Ramos (cell line): Measurements from ENCODE around the gene SH3RF3.
"Not testable (repeated sequence)": the region's sequence is repeated elsewhere in the genome, so short reads cannot be mapped to it uniquely, and the experiment has no call there.

Source experiments
- in situ Hi-C: fragments of 300-500 bp; cut with MboI; formaldehyde crosslinking; loops from one replicate; pipeline ENCODE4 v1.14.3; 2022; ENCODE audit warnings: low sequenced_read_pairs; ENCODE audit not compliant: unreplicated experiment

The SH3RF3 gene

GRCh38 chr2:109117181-109117580 lies 11.8 kb upstream of the SH3RF3 start:
- in situ Hi-C loops, result not testable (repeated sequence)

DNA sequence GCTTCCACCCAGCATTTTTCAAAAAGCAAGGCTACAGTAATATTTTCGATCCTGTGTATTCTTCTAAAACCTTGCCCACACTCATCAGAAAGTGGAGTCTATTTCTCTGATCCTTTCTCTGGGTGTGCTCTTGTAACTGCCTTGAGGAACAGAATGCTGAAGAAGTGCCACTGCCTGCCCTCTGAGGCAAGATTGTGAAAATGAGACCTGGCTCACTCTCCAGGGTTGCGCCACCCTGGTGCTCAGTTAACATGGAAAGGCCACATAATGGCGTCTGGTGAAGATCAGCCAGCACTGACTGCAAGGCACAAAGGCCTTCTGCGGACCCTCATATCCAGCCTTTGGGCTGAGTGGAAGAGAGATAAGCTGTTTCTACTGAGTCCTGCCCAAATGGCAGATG lies 11.2 kb upstream of the SH3RF3 start:
- in situ Hi-C loops, result no loop called here

DNA sequence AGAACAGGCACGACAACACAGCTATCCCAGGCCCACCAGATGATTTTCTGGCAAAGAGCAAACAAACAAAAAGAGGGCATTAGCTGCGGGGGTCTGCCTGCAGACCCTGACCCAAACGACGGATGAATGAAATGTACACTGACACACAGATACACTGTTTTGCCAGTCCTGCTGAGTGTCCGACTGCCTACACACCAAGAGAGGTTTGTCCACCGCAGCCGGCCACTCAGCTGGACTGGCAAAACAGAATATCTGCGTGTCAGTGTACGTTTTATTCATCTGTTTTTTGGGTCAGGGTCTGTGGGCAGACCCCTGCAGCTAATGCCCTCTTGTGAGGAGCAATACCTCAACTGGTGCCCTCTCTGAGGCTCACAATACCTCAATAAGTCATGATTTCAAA lies 10.7 kb upstream of the SH3RF3 start:
- in situ Hi-C loops, result no loop called here

GRCh38 chr2:109120166-109120565 lies 8.8 kb upstream of the SH3RF3 start:
- in situ Hi-C loops, result no loop called here

- in situ Hi-C loops, result not testable (repeated sequence)
Observed at GRCh38 chr2:109120686-109121085, 8.3 kb upstream of the SH3RF3 start.

- in situ Hi-C loops, result no loop called here
Observed at GRCh38 chr2:109123586-109124201, 5.3 kb upstream of the SH3RF3 start.

GRCh38 chr2:109124982-109125592 lies 3.9 kb upstream of the SH3RF3 start:
- in situ Hi-C loops, result no loop called here

GRCh38 chr2:109125593-109126500 lies 3.2 kb upstream of the SH3RF3 start:
- in situ Hi-C loops, result no loop called here

GRCh38 chr2:109126501-109126860 lies 2.5 kb upstream of the SH3RF3 start:
- in situ Hi-C loops, result no loop called here

GRCh38 chr2:109127556-109127955 lies 1.4 kb upstream of the SH3RF3 start:
- in situ Hi-C loops, result no loop called here

GRCh38 chr2:109128048-109128615 lies 873 bp upstream of the SH3RF3 start:
- in situ Hi-C loops, result no loop called here

GRCh38 chr2:109129356-109129920 lies 433 bp downstream of the SH3RF3 start:
- in situ Hi-C loops, result no loop called here

- in situ Hi-C loops, result no loop called here
Observed at GRCh38 chr2:109129921-109130722, 1.1 kb downstream of the SH3RF3 start.

- in situ Hi-C loops, result no loop called here
Observed at GRCh38 chr2:109130723-109130995, 1.7 kb downstream of the SH3RF3 start.

- in situ Hi-C loops, result no loop called here
Observed at GRCh38 chr2:109131777-109132176, 2.8 kb downstream of the SH3RF3 start.

- in situ Hi-C loops, result no loop called here
Observed at GRCh38 chr2:109132626-109133025, 3.6 kb downstream of the SH3RF3 start.

GRCh38 chr2:109133746-109134145 lies 4.7 kb downstream of the SH3RF3 start:
- in situ Hi-C loops, result no loop called here

GRCh38 chr2:109134741-109135358 lies 5.8 kb downstream of the SH3RF3 start:
- in situ Hi-C loops, result no loop called here

DNA sequence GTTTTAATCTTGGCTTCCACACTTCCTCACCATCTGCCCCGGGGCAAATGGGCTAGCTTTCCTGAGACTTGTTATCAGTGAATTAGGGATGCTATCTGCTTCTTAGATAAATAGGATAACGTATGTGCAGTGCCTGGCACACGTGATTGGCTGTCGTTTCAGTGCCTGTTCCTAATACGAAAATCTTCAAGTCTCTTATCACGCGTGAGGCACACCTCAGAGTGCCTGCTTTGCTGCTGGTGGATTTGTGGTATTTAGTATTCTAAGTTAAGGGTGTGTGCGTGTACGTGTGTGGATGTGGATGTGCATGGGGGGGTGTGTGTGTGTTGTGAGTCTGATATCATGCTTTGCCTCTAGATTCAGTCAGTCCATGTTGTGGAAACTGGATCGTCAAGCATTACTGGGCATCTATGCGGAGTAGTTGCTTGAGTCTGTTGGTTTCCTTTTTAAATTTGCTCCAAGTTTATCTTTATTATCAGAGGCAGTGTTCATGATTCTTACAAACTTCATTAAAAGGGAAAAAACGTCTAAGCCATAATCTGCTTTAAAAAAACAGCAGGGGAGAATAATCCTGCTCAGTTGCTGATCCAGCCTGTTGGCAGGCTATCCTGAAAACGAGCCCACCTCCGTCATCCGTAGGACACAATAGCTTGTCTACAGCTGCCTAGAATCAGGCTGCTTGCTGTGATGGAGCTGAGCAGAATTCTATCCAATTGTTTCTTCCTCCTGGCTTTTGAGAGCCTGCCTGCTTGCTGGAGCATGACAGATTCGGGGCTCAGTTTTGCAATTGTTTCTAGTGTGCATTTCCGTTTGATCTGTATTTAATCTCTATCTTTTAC lies 6.6 kb downstream of the SH3RF3 start:
- in situ Hi-C loops, result no loop called here
